Trophoblast cell (in vitro differentiated cells and primary cell): ENCODE measurements around the gene EPS8L1.
"Not testable (repeated sequence)": the region's sequence is repeated elsewhere in the genome, so short reads cannot be mapped to it uniquely, and the experiment has no call there.

Experiments
- DNase-seq, 2 donors: peaks; one replicate each; pipeline ENCODE4 v3.0.0-alpha.2; 2016
- H2AFZ ChIP-seq: 2 replicates; pipeline ENCODE4 v1.6.1; 2013; ENCODE audit warnings: low read length, moderate library complexity, mild to moderate bottlenecking; ENCODE audit not compliant: insufficient read depth, poor library complexity
- H2AK5ac ChIP-seq: 2 replicates; pipeline ENCODE4 v1.6.1; 2013; ENCODE audit warnings: mild to moderate bottlenecking, low read length
- H2BK120ac ChIP-seq: 2 replicates; pipeline ENCODE4 v1.6.1; 2013; ENCODE audit warnings: low read length, mild to moderate bottlenecking, moderate library complexity; ENCODE audit not compliant: insufficient read depth, poor library complexity
- H2BK12ac ChIP-seq: 2 replicates; pipeline ENCODE4 v1.6.1; 2013; ENCODE audit warnings: mild to moderate bottlenecking, low read length, moderate library complexity
- H2BK5ac ChIP-seq: 2 replicates; pipeline ENCODE4 v1.6.1; 2013; ENCODE audit warnings: low read length, low read depth, moderate library complexity, mild to moderate bottlenecking; ENCODE audit not compliant: poor library complexity
- H3K14ac ChIP-seq: 2 replicates; pipeline ENCODE4 v1.6.1; 2013; ENCODE audit warnings: mild to moderate bottlenecking, low read length
- H3K18ac ChIP-seq: 2 replicates; pipeline ENCODE4 v1.6.1; 2013; ENCODE audit warnings: mild to moderate bottlenecking, low read length
- H3K23ac ChIP-seq: 2 replicates; pipeline ENCODE4 v1.6.1; 2013; ENCODE audit warnings: low read length
- H3K27ac ChIP-seq: 2 replicates; pipeline ENCODE4 v1.5.1; 2013; ENCODE audit warnings: low read depth, mild to moderate bottlenecking, inconsistent platforms, low read length, moderate library complexity
- H3K27me3 ChIP-seq: 2 replicates; pipeline ENCODE4 v1.6.1; 2013; ENCODE audit warnings: inconsistent platforms, mild to moderate bottlenecking, low read length, moderate library complexity; ENCODE audit not compliant: insufficient read depth
- H3K36me3 ChIP-seq, 2 experiments: 1 replicate in 1 of 2; 2 replicates in 1 of 2; pipeline ENCODE4 v1.6.1; 2013; ENCODE audit warnings: low read length in 2 of 2, mild to moderate bottlenecking in 2 of 2, moderate library complexity in 1 of 2; ENCODE audit not compliant: insufficient read depth in 2 of 2, control insufficient read depth in 1 of 2
- H3K4ac ChIP-seq: 2 replicates; pipeline ENCODE4 v1.6.1; 2013; ENCODE audit warnings: low read depth, mild to moderate bottlenecking, low read length, moderate library complexity
- H3K4me1 ChIP-seq, 2 experiments: 1 replicate in 1 of 2; 2 replicates in 1 of 2; pipeline ENCODE4 v1.6.1; 2013; ENCODE audit warnings: low read length in 2 of 2, mild to moderate bottlenecking in 2 of 2, moderate library complexity in 1 of 2; ENCODE audit not compliant: insufficient read depth in 2 of 2, control insufficient read depth in 1 of 2
- H3K4me2 ChIP-seq: 2 replicates; pipeline ENCODE4 v1.6.1; 2013; ENCODE audit warnings: inconsistent platforms, mild to moderate bottlenecking, low read length, moderate library complexity
- H3K4me3 ChIP-seq: 2 replicates; pipeline ENCODE4 v1.5.1; 2013; ENCODE audit warnings: mild to moderate bottlenecking, low read depth, low read length, inconsistent platforms
- H3K79me1 ChIP-seq: one replicate; pipeline ENCODE4 v1.6.1; 2013; ENCODE audit warnings: low read length
- H3K79me2 ChIP-seq: 2 replicates; pipeline ENCODE4 v1.6.1; 2013; ENCODE audit warnings: low read length, mild to moderate bottlenecking; ENCODE audit not compliant: control insufficient read depth, insufficient read depth, poor library complexity
- H3K9ac ChIP-seq: 2 replicates; pipeline ENCODE4 v1.6.1; 2013; ENCODE audit warnings: mild to moderate bottlenecking, low read length
- H3K9me3 ChIP-seq: 2 replicates; pipeline ENCODE4 v1.6.1; 2013; ENCODE audit warnings: low read depth, mild to moderate bottlenecking, control low read depth, inconsistent platforms, low read length; ENCODE audit not compliant: insufficient read depth
- H4K12ac ChIP-seq: 2 replicates; pipeline ENCODE4 v1.6.1; 2013; ENCODE audit warnings: low read depth, mild to moderate bottlenecking, low read length, moderate library complexity
- H4K8ac ChIP-seq: 2 replicates; pipeline ENCODE4 v1.6.1; 2013; ENCODE audit warnings: low read depth, mild to moderate bottlenecking, low read length, moderate library complexity
- H4K91ac ChIP-seq: one replicate; pipeline ENCODE4 v1.6.1; 2013; ENCODE audit warnings: low read depth, mild to moderate bottlenecking, low read length, moderate library complexity
- WGBS: extraction: QIAGEN DNeasy Blood & Tissue Kit; methylation state at CpG from one replicate; pipeline ENCODE4 v1.1.7; 2013; ENCODE audit warnings: missing lambda C conversion rate; ENCODE audit not compliant: insufficient read length, insufficient coverage; ENCODE audit errors: extremely low coverage; 5-methylcytosine and 5-hydroxymethylcytosine counted together

Gene EPS8L1

GRCh38 chr19:55106591-55106990 lies 30.9 kb downstream of the EPS8L1 start:
- Histone ChIP-seq H4K12ac (no peak overlapping the region), H3K4me2 (no peak overlapping the region), H3K4ac (no peak overlapping the region), H3K9ac (no peak overlapping the region), H3K9me3 (peaks cover 7% of the 10 kb centered on the region), H3K27me3 (no peaks in the 10 kb centered on the region), H3K4me1 (no peaks in the 10 kb centered on the region), H3K79me1 (no peaks in the 10 kb centered on the region), H2AK5ac (no peak overlapping the region), H2BK120ac (no peak overlapping the region), H3K23ac (no peak overlapping the region), H4K91ac (no peak overlapping the region), H2BK12ac (no peak overlapping the region), H3K27ac (no peak overlapping the region), H2AFZ (no peak overlapping the region), H2BK5ac (no peak overlapping the region), H3K36me3 (peaks cover 39 to 42% of the 10 kb centered on the region in 2 experiments), H3K4me3 (no peak overlapping the region), H4K8ac (no peak overlapping the region), H3K79me2 (no peaks in the 10 kb centered on the region), H3K18ac (no peak overlapping the region), H3K14ac (no peak overlapping the region)
- WGBS, result no CpG with 5 or more reads among the region's 6 CpGs
- no peak for DNase-seq

GRCh38 chr19:55107252-55107651 lies 31.6 kb downstream of the EPS8L1 start:
- H3K79me1 ChIP-seq, H3K79me2 ChIP-seq, H3K4me1 ChIP-seq, H3K9me3 ChIP-seq, H3K27me3 ChIP-seq, H3K23ac ChIP-seq, H4K8ac ChIP-seq, H2BK120ac ChIP-seq, H4K91ac ChIP-seq, H3K4me2 ChIP-seq, H2AFZ ChIP-seq, DNase-seq, H4K12ac ChIP-seq, H3K14ac ChIP-seq, H3K4ac ChIP-seq, H3K18ac ChIP-seq, H2BK5ac ChIP-seq, H2BK12ac ChIP-seq, H2AK5ac ChIP-seq, H3K27ac ChIP-seq, H3K4me3 ChIP-seq, H3K9ac ChIP-seq: not testable (repeated sequence)
- peaks cover 39 to 40% of the 10 kb centered on the region in 2 experiments for H3K36me3 ChIP-seq
- no CpG with 5 or more reads among the region's 3 CpGs for WGBS

GRCh38 chr19:55109527-55110291 lies 34.0 kb downstream of the EPS8L1 start:
- Histone ChIP-seq H3K79me2 (no peaks in the 10 kb centered on the region), H3K14ac (no peak overlapping the region), H2BK120ac (no peak overlapping the region), H3K4me1 (peaks cover 12% of the 10 kb centered on the region in 2 experiments), H3K18ac (no peak overlapping the region), H3K4me3 (no peak overlapping the region), H3K4ac (no peak overlapping the region), H4K12ac (no peak overlapping the region), H3K36me3 (peaks cover 36 to 37% of the 10 kb centered on the region in 2 experiments), H3K23ac (no peak overlapping the region), H3K9me3 (peaks cover 2% of the 10 kb centered on the region), H2AFZ (no peak overlapping the region), H4K8ac (no peak overlapping the region), H3K9ac (no peak overlapping the region), H3K79me1 (no peaks in the 10 kb centered on the region), H2AK5ac (no peak overlapping the region), H3K4me2 (no peak overlapping the region), H3K27me3 (no peaks in the 10 kb centered on the region), H2BK5ac (no peak overlapping the region), H4K91ac (no peak overlapping the region), H3K27ac (no peak overlapping the region), H2BK12ac (no peak overlapping the region)
- WGBS, result no CpG with 5 or more reads among the region's 20 CpGs
- no peak for DNase-seq

GRCh38 chr19:55111238-55111831 lies 35.7 kb downstream of the EPS8L1 start:
- no peak overlapping the region for H3K14ac ChIP-seq
- peaks cover 19 to 22% of the 10 kb centered on the region in 2 experiments for H3K4me1 ChIP-seq
- no peak overlapping the region for H3K4me3 ChIP-seq
- H2AFZ ChIP-seq, result no peak overlapping the region
- peaks cover 35 to 37% of the 10 kb centered on the region in 2 experiments for H3K36me3 ChIP-seq
- H3K27me3 ChIP-seq, result no peaks in the 10 kb centered on the region
- H4K91ac ChIP-seq, result no peak overlapping the region
- peaks cover 10% of the 10 kb centered on the region for H3K79me2 ChIP-seq
- no peak overlapping the region for H3K4me2 ChIP-seq
- H3K27ac ChIP-seq, result no peak overlapping the region
- no peak overlapping the region for H2BK12ac ChIP-seq
- WGBS, result no CpG with 5 or more reads among the region's 21 CpGs
- no peak overlapping the region for H3K18ac ChIP-seq
- DNase-seq, result no peak
- H2AK5ac ChIP-seq, result no peak overlapping the region
- no peak overlapping the region for H2BK5ac ChIP-seq
- H3K23ac ChIP-seq, result no peak overlapping the region
- H3K9ac ChIP-seq, result no peak overlapping the region
- no peak overlapping the region for H3K4ac ChIP-seq
- H3K79me1 ChIP-seq, result no peaks in the 10 kb centered on the region
- peaks cover 2% of the 10 kb centered on the region for H3K9me3 ChIP-seq
- H4K8ac ChIP-seq, result no peak overlapping the region
- no peak overlapping the region for H4K12ac ChIP-seq
- H2BK120ac ChIP-seq, result no peak overlapping the region
